GM15510 (cell line): Measurements from ENCODE around the gene CFAP99.

Source experiments
- POLR2A ChIP-seq: IDR thresholded peaks from 3 replicates; pipeline ENCODE4 v1.6.1; 2011; ENCODE audit warnings: borderline replicate concordance; ENCODE audit not compliant: insufficient read length; ENCODE audit errors: extremely low read depth

The CFAP99 gene

DNA sequence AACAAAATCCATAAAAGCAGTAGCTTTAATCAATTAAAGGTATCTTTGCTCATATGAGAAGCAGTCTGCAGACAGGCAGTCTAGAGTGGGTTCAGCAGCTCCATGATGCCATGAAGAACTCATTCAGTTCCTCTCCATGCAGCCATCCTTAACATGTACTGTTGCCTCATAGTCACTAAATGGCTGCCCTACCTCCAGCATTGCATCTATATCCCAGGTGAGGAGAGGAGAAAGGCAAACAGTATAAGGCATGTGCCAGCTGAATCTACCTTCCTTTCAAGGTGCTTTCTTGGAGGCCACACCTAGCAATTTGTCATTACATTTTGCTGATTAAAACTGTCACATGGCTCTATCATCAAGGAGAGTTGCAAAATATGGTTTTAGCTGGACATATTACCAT lies 13.2 kb downstream of the CFAP99 start:
- no peak for TF ChIP-seq POLR2A

DNA sequence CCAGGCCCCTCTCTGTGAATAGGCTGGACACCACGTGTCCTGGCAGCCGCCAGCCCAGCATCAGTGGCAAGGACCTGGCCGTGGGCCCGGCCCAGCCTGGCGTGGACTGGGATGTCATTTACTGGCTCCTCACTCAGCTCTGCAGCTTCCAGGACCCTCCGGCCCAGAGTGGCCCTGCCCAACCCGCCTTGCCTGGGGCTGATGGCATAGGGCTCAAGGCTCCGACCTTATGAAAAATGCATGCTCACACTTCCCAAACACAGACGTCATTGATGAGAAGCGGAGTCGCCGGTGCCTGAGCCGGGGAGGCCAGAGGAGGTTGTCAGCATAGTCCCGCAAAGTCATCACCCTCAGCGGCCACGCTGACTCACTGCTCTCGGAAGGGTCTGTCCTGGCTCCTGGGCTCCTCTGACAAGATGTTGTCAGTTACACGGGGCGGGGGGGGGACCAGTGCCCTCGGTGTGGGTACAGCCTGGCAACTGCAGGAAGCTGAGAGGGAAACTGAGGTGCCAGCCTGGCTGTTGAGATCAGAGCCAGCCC lies 14.3 kb downstream of the CFAP99 start:
- TF ChIP-seq POLR2A = no peak

DNA sequence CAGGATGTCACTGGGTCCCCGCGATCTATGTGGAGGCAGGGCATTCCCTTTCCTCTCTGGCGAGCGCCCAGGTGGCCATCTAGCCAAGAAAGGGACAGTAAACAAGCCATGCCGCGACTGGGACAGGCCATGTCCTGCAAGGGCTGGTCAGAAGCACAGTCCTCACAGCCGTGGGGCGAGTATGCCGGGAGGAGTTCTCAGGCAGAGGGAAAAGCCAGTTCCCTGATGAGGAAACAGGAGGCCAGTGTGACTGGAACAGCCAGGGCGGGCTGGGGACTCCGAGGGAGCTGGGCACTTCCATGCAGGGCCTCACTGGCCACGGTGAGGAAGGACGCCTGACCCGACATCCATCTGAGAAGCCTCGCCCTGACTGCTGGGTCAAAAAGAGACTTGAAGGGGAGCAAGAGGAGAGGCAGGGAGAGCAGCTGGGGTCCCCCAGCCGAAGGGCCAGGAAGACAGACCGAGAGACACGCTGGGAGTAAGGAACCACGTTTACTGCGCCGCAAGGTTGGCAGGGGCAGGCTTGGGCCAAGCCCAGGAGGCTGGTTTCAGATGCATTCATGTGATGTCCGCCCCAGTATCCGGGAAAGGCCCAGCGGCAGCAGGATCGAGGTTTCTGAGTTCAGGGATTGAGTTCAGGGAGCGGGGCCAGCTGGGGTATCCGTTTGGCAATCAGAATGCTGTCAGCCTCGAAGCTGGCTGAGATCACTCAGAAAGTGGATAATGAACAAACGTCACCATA lies 15.0 kb downstream of the CFAP99 start:
- TF ChIP-seq POLR2A = no peak

DNA sequence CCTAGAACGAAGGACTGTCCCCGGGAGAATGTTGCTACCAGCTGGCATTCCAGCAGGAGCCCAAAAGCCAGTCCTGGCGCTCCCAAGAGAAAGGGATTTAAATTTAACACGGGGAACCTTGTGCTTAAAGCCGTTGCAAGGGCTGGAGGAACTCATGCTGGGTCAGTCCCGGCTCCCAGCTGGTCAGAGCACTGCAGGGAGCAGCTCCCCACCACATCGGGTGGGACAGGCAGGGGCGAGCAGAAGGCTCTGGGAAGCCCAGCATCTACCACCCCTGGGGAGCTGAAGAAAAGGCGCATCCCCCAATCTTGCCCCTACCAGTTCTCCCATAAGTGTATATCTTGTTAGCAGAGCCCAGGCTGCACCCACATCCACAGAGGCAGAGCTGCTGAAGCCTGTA lies 15.7 kb downstream of the CFAP99 start:
- no peak for TF ChIP-seq POLR2A

DNA sequence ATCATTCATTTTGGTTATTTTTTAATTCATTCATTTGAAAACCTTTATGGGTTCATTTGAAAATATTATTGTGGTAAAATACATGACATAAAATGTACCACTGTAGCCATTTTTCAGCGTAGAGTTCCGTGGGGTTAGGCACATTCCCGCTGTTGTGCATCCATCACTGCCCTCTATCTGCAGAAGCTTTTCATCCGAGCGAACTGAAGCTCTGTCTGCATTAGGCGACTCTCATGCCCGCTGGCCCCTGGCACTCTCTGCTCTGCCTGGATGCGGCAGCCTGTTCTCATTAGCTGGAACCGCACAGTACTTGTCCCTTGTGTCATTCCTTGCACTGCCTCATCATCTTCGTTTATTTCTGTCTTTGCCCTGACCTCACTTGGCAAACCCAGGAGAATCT lies 17.5 kb downstream of the CFAP99 start:
- TF ChIP-seq POLR2A = no peak

DNA sequence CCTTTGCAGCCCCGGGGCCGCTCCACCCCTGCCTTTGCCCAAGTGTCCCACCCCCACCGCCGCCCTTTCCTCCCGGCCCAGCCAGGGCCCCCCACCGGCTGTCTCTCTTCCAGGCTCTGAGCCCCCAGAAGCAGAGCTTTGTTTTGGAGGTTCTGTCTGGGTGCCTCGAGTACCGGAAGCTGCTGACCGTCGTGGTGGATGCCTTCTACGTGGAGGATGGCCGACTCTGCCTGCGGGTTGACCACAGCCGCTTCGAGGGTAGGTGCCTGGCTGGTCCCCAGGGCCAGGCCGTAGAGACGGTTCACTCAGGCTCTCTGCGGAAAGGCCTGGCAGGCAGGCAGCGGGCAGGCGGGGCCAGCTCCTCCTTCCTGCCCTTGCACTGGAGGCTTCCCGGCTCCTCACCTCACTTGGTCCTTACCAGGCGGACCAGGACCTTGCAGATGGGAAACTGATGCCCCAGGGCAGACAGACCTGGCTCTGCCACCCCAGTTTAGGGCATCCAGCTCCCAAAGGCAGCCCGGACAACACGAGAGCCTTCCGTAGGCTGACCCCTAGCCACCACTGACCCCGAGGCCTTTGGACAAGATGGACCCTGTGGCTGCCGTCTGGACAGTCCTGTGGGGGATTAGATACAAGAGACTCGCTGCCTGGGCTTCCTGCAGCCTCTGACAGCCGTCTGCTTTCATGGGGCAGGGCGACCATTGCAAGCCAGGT lies 18.2 kb downstream of the CFAP99 start:
- no peak for TF ChIP-seq POLR2A

DNA sequence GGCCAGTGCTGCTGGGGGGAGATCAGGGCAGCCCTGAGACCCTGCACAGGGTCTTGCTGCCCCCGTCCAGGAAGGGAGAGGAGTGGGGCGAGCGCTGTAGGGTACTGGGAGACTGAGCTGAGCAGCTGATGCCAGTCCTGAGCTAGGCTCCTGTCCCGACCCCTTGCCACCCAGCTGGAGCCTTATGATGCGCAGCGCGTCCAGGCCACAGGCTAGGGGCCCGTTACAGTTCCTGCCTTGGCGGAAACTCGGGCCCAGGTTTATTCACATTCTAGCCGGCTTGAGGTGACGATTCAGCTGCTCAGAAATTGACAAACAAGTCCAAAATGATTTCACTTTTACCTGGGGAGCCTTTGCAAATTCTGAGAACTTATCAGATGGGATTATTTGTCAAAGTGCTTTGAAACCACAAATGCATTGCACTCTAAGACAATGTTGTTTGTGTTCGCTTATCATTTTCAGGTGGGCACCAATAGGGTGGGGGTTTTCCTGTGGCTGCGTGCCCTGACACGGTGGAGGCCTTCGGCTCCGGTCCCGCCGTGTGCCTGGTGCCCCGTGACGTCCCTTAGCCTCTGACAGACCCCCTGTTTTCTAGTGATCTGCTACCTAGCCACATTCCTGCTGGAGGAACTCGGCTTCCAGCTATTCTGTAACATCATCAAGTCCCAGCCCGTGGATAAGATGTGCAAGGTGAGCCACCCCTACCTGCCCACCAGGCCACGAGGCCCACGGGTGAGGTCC lies 18.9 kb downstream of the CFAP99 start:
- TF ChIP-seq POLR2A = no peak

DNA sequence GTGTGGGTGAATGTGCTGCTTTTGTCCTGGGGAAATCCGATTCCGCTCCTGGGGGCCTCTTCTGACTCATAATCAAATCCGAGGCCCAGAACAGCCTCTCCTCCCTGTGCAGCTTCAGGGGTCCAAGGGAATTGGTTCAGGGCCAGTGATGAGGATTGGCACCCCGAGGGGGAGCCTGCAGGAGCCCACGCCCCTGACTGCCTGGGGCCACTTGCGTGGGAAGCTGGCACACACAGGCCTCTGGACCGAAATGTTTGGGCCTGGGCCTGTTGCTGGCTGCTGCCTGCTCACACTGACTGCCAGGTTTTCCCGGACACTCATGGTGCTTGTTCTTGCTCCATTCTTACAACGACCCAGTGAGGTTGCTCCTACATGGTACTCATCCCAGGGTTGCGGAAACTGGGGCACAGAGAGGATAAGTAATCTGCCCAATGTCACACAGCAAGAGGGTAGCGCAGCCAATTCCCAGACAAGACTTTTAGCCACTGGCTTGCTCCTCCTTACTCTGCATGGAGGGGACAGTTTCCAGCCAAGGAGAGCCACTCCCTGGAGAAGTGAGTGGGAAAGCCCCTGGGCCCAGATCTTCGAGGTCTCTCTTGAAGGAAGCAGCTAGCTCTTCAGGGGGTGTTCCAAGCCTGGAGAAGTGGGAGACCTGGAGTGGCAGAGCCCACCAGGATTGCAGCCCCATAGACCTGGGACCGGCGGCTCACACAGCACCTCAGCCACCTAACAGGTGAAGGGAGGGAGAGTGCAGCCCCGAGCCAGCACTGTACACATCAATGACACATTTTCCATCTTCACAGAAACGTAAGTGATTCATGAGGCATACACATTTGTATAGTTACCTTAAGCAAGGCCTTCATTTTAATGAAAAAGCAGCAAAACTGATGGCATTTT lies 20.3 kb downstream of the CFAP99 start:
- TF ChIP-seq POLR2A = no peak

DNA sequence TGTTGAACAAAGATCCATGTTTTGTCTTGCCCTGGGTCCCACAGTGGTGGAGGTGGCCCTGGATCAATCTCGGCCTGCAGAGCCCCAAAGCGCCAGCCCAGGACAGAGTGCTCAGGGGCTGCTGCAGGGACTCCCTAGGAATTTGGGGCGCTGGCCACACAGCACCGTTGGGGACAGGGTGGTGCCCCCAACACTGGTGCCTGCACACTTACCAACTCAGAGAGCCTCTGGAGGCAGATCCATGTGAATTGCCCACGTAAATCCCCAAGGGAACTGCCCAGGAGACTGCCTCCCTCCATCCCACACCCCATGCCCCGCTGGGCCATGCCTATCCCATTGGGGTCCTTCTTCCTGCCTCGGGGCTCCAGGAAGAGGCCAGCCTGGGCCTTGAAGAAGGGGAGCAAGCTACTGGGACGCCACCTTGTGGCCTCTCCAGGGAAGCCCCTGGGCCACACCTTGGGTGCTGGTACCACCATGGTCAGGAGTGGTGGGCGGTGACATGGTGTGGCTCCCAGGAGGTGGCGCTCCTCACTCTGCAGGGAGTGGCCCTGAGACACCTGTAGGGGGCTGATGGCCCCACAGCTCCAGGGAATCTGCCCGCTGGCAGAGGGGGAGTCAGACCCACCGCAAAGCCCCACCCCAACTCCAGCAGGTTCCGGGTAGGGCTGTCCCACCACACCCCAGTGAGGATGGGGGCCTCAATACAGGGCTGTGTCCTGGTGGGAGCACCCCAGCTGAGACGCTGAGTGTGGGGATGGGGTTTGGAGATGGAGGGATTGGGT lies 22.8 kb downstream of the CFAP99 start:
- TF ChIP-seq POLR2A = no peak

DNA sequence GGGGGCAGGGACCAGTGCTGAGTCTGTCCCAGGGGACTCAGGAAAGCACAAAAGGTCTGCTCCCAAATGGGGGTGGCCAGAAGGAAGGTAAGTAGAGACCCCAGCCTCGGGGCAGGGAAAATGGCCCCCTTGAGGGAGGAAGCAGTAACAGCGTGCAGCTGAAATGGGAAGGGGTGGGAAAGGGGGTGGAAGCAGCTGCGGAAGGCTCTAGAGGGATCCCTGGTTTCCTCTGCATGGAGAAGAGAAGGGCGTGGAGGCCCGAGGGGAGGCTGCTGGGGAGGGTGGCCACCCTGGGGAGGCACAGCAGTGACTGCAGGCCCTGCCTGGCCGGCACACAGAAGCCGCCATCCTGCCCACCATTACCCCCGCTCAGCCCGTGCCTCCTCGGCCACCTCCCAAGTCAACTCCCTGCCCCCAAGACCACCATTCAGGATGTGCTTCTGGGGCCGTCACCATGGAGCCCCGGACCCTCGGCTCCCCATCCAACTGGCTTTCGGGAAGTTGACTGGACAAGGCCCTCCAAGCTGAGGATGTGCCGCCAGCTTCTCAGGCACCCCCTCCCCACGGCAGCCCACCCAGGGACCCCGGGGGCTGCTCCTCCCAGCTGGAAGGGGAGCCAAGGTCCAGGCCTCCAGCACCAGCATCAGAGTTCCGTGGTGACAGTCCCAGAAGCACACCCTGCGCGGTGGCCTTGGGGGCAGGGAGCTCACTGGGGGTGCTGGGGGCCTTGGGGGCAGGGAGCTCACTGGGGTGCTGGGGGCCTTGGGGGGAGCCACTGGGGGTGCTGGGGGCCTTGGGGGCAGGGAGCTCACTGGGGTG lies 23.6 kb downstream of the CFAP99 start:
- no peak for TF ChIP-seq POLR2A

DNA sequence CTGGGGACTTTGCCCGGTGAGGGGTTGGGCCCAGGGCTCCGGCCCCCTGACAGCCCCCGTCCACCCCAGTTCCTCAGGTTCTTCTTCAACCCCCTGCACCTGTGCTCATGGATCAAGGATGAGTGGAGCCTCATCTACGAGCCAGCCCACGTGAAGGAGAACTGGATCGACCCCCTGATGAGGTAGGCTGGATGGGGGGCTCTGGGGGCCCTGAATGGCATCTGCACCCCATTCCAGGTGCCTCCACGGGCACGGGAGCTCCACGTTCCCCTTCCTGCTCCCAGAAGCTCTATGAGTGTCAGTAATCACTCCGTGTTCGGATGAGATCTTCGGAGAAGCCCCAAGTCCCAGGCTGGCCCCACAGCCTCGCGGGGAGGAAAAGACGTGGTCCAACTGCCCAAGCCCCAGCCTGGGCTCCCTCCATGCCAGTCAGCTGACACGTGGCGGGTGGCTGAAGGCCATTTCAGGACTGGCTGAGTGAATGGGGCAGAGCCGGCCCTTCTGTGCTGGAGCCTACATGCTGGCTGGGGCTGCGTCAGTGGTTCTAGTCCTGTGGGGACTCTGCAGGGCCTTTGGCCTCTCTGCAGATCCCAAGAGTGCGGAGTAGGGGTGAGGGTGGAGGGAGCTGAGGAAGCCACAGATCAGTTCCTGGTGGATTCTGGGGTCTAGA lies 24.4 kb downstream of the CFAP99 start:
- no peak for TF ChIP-seq POLR2A
